Loucy (cell line): Measurements from ENCODE around the gene SPAG6.
A peak's percentile ranks its signal among the peaks of the same experiment; 100 is the strongest.

ENCODE experiments used
- H2AFZ ChIP-seq: fragments of 200-600 bp; sonication (generic); 2 replicates; pipeline ENCODE4 v1.6.0; 2016; ENCODE audit warnings: antibody characterized with exemption, mild to moderate bottlenecking, low read length, moderate library complexity
- H3F3A ChIP-seq: fragments of 200-600 bp; 2 replicates; pipeline ENCODE4 v1.6.0; 2016; ENCODE audit warnings: antibody characterized with exemption, low read depth, mild to moderate bottlenecking
- H3K27me3 ChIP-seq: fragments of 200-600 bp; sonication (generic); 2 replicates; pipeline ENCODE4 v1.6.1; 2014; ENCODE audit warnings: low read length, mild to moderate bottlenecking; ENCODE audit not compliant: insufficient read depth, poor library complexity, severe bottlenecking
- H3K36me3 ChIP-seq: fragments of 200-600 bp; sonication (generic); 2 replicates; pipeline ENCODE4 v1.6.1; 2016; ENCODE audit warnings: low read length; ENCODE audit not compliant: insufficient read depth
- H3K4me1 ChIP-seq: fragments of 200-600 bp; sonication (generic); 2 replicates; pipeline ENCODE4 v1.5.1; 2014; ENCODE audit warnings: low read length, mild to moderate bottlenecking; ENCODE audit not compliant: insufficient read depth, poor library complexity, severe bottlenecking
- H3K4me2 ChIP-seq: fragments of 200-600 bp; sonication (generic); 2 replicates; pipeline ENCODE4 v1.6.0; 2014; ENCODE audit warnings: antibody characterized with exemption, low read length, low read depth, mild to moderate bottlenecking; ENCODE audit not compliant: poor library complexity, severe bottlenecking
- H3K4me3 ChIP-seq: fragments of 200-600 bp; sonication (generic); 2 replicates; pipeline ENCODE4 v1.5.1; 2014; ENCODE audit warnings: low read length, mild to moderate bottlenecking, mixed read lengths; ENCODE audit not compliant: poor library complexity, severe bottlenecking
- H3K79me2 ChIP-seq: fragments of 200-600 bp; sonication (generic); 2 replicates; pipeline ENCODE4 v1.6.1; 2014; ENCODE audit warnings: low read length; ENCODE audit not compliant: insufficient read depth
- H3K9ac ChIP-seq: fragments of 200-600 bp; sonication (generic); 2 replicates; pipeline ENCODE4 v1.6.0; 2014; ENCODE audit warnings: mild to moderate bottlenecking, low read depth, low read length, moderate library complexity; ENCODE audit not compliant: poor library complexity, severe bottlenecking
- H3K9me2 ChIP-seq: fragments of 200-600 bp; sonication (generic); replicated peaks from 2 replicates; pipeline ENCODE4 v1.6.1; 2016; ENCODE audit warnings: low read depth, low read length, mixed read lengths
- H3K9me3 ChIP-seq: fragments of 200-600 bp; sonication (generic); 2 replicates; pipeline ENCODE4 v1.6.1; 2014; ENCODE audit warnings: mild to moderate bottlenecking, antibody characterized with exemption, low read length, low read depth; ENCODE audit not compliant: insufficient read depth
- H4K20me1 ChIP-seq: fragments of 200-600 bp; sonication (generic); 2 replicates; pipeline ENCODE4 v1.6.0; 2014; ENCODE audit warnings: antibody characterized with exemption, low read length, mild to moderate bottlenecking; ENCODE audit not compliant: insufficient read depth, poor library complexity, severe bottlenecking
- CTCF ChIP-seq: fragments of 200-600 bp; sonication (generic); conservative IDR thresholded peaks from 2 replicates; pipeline ENCODE4 v1.5.1; 2014; ENCODE audit warnings: mild to moderate bottlenecking, antibody characterized with exemption, low read length
- EZH2phosphoT487 ChIP-seq: fragments of 200-600 bp; IDR thresholded peaks from 2 replicates; pipeline ENCODE4 v1.6.1; 2018; ENCODE audit warnings: antibody characterized with exemption, mild to moderate bottlenecking, moderate library complexity, borderline replicate concordance

SPAG6 gene

DNA sequence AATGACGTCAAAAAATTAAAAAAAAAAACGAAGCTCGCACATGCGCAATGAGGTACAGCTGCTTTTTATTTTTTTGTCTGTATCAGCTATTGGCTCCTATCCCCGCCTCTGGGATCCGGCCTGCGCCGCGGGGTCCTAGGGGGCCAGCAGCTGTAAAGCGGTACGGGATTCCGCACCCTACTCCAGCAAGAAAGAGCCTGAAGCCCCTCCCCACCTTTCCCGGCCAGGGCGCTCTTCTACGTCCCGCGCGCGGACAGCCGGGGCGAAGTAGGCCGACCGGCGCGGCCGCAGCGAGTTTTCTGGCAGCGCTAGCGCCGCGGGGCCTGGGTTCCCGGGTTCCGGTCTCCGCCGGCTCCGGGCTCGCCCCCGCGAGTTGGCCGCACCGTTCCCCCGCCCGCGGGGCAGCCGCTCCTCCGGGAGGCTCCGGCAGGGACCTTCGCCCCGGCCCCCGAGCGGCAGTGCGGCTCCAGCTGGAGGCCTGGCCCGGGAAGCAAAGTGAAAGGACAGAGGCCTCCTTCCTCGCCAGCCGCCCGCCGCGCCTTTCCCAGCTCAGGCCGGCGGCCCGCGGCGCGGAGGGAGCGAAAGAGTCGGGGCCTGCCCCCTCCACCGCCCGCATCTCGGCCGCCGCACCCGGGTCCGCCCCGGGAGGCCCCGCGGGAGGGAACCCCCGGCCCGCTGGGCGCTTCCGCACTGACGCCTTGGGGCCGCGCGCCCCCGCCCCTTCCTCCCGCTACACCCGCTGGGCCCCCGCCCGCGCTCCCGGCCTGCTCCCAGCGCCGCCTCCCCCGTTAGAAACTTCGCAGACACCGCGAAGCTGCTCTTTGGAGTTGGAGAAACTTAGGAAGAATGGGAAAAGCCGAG lies 4.7 kb upstream of the SPAG6 start:
- peaks cover 3% of the 10 kb centered on the region; the same call in 1 of the 2 replicates for H3F3A ChIP-seq
- no peaks in the 10 kb centered on the region for H3K27me3 ChIP-seq
- no peaks in the 10 kb centered on the region for H3K36me3 ChIP-seq
- peak overlapping the region; percentile 76 for H3K4me3 ChIP-seq
- no peak overlapping the region for H2AFZ ChIP-seq
- no peak for TF ChIP-seq EZH2phosphoT487
- TF ChIP-seq CTCF = no peak
- peak overlapping the region; percentile 75 for H3K4me2 ChIP-seq
- H4K20me1 ChIP-seq = no peaks in the 10 kb centered on the region
- H3K9me2 ChIP-seq = no peaks in the 10 kb centered on the region
- peaks cover 50% of the 10 kb centered on the region for H3K4me1 ChIP-seq
- peak overlapping the region; percentile 90 for H3K9ac ChIP-seq
- peaks cover 50% of the 10 kb centered on the region for H3K79me2 ChIP-seq
- H3K9me3 ChIP-seq = no peaks in the 10 kb centered on the region

- Histone ChIP-seq H3F3A (peaks cover 3% of the 10 kb centered on the region; the same call in 1 of the 2 replicates), H3K9me3 (no peaks in the 10 kb centered on the region), H3K4me3 (peak overlapping the region; percentile 76), H3K79me2 (peaks cover 43% of the 10 kb centered on the region), H2AFZ (no peak overlapping the region), H3K36me3 (no peaks in the 10 kb centered on the region), H3K9me2 (no peaks in the 10 kb centered on the region), H3K27me3 (no peaks in the 10 kb centered on the region), H4K20me1 (no peaks in the 10 kb centered on the region), H3K9ac (peak overlapping the region; percentile 90), H3K4me1 (peaks cover 50% of the 10 kb centered on the region), H3K4me2 (peak overlapping the region; percentile 73)
- TF ChIP-seq EZH2phosphoT487 (no peak), CTCF (no peak)
Measured at GRCh38 chr10:22341190-22341925, 3.9 kb upstream of the SPAG6 start.

DNA sequence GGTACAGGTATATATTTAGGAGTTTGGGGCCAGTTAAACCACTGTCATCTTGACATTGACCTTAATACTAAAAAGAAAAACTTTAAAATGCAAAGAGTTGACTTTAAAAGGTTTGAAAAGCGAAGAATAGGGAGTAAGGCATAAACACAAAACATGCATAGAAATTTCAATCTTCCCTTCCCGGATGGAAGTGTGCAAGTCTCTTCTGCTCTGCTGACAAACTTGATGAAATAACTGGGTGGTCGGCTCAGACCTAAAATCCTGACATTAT lies 3.4 kb upstream of the SPAG6 start:
- no peaks in the 10 kb centered on the region for H3K27me3 ChIP-seq

More for the DNA sequence above, 3.4 kb upstream of the SPAG6 start:
- Histone ChIP-seq H3K4me3 (peak overlapping the region; percentile 76), H3K36me3 (no peaks in the 10 kb centered on the region), H3K79me2 (peaks cover 43% of the 10 kb centered on the region), H2AFZ (no peak overlapping the region), H3K4me2 (peak overlapping the region; percentile 73), H4K20me1 (no peaks in the 10 kb centered on the region), H3K4me1 (peaks cover 50% of the 10 kb centered on the region), H3K9ac (peak overlapping the region; percentile 90), H3F3A (peaks cover 3% of the 10 kb centered on the region; the same call in 1 of the 2 replicates), H3K9me3 (no peaks in the 10 kb centered on the region), H3K9me2 (no peaks in the 10 kb centered on the region)
- TF ChIP-seq CTCF = no peak
- TF ChIP-seq EZH2phosphoT487 = no peak
